HG03039 (cell line): ENCODE data around the gene ENTPD7.
A peak's percentile ranks its signal among the peaks of the same experiment; 100 is the strongest.
"Not testable (repeated sequence)": the region's sequence is repeated elsewhere in the genome, so short reads cannot be mapped to it uniquely, and the experiment has no call there.

Experiments
- ATAC-seq: cut with Tn5 transposase; IDR thresholded peaks from one replicate; pipeline ENCODE4 v1.9.1; 2021; ENCODE audit warnings: mild to moderate bottlenecking, moderate library complexity; ENCODE audit not compliant: unreplicated experiment

The ENTPD7 gene, protein sequence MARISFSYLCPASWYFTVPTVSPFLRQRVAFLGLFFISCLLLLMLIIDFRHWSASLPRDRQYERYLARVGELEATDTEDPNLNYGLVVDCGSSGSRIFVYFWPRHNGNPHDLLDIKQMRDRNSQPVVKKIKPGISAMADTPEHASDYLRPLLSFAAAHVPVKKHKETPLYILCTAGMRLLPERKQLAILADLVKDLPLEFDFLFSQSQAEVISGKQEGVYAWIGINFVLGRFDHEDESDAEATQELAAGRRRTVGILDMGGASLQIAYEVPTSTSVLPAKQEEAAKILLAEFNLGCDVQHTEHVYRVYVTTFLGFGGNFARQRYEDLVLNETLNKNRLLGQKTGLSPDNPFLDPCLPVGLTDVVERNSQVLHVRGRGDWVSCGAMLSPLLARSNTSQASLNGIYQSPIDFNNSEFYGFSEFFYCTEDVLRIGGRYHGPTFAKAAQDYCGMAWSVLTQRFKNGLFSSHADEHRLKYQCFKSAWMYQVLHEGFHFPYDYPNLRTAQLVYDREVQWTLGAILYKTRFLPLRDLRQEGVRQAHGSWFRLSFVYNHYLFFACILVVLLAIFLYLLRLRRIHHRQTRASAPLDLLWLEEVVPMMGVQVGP

DNA sequence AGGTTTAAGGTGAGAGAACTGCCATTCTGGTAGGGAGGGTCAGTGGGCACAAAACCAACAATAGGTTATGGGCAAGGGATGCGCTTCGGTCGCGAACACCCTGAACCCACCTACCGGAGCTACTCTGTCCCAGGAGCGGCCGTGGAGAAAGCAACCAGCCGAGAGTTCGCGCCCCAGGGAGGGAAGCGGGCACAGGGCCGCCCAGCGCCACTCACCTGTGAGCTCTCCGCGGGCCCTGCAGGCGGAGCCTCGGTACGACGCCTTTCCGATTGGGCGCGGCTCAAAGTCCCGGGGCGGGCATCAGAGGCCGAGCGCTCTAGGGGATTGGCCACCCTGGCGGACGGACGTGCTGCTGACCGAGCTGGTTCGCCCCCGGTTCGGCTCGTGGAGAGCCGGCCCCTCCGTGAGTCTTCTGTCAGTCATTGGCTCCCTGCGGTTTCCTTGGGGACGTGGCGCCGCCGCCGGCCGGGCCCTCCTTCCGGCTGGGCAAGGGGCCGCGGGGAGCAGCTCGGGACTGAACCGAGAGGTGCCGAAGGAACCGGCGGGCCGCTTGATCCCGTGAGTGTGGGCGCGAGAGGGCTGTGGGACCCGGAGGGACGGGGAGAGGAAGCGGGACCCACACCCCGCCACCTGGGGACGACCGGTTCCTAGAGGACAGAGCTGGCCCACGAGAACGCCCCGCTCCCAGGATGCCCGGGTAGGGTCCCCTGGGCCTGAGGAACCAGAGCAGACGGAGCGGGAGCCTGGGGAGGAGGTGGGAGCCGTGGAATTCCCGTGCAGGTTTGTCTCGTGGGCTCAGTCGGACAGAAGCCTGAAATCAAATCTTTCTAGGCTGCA lies at the start of gene ENTPD7:
Gene ENTPD7, plus strand, starts transcription at position 479 of the 837 bp plus-strand sequence. CDS start 448 bp downstream, outside the sequence.
- peak; percentile 98 for ATAC-seq

DNA sequence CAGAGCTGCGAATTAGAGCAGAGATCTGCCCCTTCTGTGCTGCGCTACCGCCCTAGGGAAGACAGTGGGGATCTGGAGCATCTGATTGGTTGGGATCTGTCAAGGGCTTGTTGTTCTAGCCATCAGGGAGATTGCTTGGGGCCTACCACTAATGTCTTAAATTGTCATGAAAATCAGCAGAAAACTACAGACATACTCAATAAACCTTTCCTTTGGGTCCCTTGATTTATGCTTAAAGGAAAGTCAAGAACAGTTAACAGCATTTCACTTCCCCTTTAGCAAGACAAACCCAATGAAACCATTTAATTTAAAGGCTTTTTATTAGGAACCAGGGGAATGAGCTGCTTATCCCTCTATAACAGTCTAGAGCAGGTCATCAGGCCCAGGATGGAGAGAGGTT lies 49.1 kb upstream of the ENTPD7 start:
- ATAC-seq, result no peak

DNA sequence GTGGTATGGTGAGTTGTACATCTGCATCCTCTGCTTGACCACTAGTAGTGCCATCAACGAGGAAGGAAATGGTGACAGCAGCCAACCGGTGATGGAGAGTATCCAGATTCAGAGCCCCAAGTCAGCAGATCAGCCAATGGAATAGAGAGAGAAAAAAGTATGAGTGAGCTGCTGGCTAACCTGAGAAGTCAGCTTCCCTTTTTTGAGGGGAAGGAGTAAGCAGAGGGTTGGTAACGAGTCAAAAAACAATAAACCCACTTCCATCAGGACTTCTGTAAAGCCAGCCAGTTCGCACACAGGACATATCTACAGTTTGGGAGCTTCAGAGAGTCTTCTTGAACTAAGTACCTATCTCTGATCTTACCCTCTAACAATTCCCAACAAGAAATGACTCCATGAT lies 48.0 kb upstream of the ENTPD7 start:
- ATAC-seq, result no peak

DNA sequence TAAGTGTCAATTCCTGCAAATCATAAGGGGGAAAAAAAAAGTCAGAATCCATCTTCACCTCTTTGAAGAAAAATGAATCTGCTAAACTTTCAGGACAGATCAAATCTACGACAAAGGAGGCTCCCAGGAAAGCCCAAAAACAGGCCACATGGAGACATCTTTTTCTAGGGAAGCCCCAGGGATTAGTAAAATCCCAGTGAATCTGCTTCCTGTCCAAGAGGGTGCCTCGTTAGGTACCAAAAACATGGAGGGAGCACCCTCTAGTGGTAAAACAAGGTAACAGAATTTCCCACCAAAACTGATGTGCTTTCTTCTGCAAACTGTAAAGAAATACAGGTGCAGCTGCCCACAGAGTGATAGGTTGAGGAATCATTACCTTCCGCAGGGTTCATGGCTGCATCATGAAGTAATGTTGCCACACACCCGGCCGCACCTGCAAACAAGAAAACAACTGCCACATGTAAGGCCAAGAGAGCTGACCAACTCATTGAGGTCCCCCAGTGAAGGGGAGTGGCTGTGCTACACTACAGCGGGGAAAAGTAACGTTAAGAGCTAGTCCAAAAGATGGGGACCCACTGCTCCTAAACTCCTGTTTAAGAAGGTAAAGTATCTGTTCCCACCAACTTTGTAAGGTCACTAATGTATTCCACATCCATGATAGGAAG lies 47.0 kb upstream of the ENTPD7 start:
- no peak for ATAC-seq

DNA sequence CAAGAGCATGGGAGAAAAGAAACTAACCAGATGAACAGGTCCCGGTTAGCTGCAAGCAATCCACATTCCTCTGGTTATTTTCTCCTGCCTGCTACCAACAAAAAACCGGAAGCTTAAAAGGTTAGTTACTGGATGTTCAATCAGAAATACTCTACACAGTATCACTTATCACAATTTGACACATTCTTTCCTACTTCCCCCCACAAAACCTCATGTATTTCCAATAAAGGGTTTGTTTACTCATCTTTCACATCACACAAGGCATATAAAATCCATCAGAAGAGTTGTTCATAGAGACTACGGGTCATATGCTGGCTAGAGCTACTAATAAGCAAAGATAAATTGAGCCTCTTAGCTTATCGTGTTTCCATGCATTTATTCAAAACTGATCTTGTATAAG lies 43.9 kb upstream of the ENTPD7 start:
- no peak for ATAC-seq

DNA sequence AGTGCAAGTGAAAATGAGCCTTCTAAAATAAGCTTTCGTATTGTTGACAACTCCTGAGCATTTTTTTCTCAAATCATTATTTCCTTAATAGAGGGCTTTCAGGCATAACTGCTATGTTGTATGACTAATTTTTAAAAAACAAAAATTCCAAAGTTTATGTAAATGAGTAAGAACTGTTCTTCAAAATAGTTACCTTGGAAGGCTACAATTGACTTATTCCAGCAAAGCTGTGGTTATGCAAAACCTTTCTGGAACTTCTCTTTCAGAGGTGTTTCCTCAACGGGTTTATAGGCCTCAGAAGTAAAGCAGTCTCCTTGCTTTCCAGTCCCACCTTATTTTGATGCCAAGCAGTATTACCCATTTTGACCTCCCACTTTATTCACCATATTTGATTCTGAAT lies 41.6 kb upstream of the ENTPD7 start:
- no peak for ATAC-seq

DNA sequence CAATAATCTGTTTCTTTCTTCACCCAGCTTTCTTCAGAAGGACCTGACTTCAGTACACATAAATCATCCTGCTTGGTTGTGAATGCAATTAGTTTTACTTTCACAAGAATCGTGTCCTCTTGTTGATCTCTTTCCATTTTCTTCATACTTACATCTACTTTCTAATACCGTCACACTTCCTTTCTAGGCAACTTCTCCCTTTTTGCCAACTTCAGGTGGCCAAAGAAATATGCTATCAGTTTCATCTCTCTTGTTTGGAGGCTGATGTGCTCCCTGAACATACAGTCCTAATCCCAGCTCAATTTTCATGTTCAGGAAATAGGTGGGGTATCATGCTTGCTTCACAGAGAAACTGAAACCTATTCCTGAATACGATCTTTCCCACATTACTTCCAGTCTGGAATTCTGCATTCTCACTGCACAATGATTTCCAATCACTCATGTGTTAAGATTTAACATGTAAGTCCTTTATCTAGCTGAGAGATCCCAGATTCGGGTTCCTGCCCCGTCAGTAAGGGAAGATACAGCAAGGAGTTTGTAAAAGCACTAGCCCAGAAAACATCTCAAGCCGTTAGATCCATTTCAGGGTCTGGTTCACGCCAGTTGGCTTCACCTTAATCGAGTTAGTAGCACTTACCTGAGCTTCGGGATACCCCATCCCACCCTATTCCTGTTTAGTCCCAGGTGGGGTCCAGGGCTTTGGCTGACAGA lies 40.1 kb upstream of the ENTPD7 start:
- ATAC-seq, result no peak

DNA sequence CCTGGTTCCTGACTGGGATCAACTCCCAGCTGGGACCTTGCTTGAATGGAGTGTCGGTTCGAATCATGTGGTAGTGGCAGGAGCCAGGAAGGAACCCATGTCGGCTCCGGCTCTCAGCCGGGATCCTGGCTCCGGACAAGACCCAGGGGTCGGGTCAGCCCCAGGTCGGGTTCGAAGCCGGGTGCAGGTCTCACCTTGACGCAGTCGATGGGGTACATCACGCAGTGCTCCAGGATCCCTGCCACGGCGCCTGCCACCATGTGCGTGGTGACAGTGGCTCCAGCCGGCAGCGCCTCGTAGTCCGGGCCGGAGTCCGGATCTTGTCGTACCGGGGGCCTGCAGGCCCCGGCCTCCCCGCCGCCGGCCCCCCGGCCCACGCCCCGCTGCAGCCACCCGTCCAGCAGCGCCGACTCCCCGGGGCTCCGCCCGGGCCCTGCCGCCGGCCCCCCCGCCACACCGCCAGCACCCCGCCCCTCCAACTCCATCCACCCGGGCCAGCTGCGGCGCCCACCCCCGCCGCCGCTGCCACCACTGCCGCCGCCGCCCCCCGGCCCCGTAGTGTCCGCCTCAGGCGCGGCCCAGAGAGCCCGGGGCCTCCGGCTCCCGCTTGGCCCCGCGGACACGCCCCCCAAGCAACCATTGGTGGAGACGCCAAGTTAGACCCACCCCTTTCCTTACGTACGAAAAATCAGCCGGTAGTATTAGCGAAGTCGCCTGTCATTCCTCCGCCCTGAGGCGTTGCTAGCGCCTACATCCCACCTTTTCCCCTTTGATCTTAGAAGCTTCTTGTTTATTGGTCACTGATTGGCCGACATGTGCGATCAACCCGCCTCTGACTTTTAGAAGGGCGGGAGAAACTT lies 39.2 kb upstream of the ENTPD7 start, which contains the start of gene SLC25A28:
Gene SLC25A28, minus strand, starts transcription at position 589 of the 860 bp plus-strand sequence. Its CDS starts 104 bp downstream, at position 485.
- ATAC-seq, result peak; percentile 76

DNA sequence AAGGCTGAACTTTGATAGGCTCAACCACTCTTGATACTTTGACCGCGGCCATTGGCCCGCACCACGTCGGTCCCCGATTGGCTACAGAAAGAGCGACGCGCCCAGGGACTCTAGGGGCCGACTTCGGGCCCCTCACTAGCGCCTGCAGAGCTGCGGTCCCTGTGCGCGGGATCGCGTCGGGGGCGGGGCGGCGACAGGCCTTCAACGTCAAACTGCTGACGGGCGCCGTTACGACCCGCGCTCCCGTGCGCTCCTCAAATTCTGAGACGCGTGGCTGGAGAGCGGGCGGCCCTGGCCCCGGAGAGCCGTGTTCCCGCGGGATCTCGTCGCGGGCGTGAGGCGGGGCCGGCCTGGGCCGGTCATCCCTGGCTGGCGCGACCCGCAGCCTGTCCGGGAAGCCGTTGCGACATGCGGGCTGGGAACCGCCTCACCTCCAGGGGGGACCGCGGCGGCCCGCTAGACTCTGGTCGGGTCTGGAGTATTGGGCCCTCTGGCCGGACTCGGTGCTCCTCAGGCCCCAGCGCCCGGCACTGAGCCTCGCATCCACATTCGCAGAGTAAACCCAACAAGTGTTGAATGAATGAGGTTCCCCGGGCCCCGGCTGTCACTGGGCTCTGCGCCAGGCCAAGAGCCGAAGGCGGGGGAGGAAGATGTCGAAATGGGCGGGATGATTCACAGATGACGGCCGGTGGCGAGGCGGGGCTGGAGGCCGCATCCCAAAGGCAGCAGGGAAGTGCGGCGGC lies 38.4 kb upstream of the ENTPD7 start:
- ATAC-seq, result peak; percentile 86

DNA sequence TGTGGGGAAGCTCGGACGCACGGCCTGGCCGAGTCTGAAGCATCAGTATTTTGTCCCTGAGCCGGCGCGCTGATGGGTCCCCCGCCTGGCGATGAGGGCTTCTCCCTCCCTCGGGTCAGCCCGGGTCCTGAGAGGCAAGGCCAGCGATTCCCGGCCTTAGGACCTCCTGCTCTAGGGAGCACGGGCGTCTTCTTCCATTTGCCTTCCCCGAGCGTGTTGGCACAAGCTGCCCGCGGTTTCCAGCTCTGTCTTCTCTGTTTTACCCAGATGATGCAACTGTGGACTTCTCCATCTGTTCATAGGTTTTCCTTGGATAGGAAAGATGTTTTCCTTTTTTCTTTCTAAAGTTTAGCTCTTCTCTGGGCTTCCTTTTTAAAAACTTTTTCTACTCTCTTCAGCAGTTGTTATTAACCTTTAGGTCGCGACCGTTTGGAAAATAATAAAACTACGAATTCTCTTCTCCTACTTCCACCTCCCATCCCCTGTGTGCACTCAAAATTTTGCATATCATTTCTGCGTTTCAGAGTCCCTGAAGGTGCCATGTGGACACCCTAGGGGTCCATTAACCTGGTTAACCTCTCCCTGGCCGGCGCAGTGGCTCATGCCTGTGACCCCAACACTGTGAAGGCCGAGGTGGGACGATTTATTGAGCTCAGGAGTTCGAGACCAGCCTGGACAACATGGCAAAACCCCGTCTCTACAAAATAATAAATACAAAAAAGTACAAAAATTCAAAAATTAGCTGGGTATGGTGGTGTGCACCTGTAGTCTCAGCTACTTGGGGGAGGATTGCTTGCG lies 37.7 kb upstream of the ENTPD7 start:
- no peak for ATAC-seq

DNA sequence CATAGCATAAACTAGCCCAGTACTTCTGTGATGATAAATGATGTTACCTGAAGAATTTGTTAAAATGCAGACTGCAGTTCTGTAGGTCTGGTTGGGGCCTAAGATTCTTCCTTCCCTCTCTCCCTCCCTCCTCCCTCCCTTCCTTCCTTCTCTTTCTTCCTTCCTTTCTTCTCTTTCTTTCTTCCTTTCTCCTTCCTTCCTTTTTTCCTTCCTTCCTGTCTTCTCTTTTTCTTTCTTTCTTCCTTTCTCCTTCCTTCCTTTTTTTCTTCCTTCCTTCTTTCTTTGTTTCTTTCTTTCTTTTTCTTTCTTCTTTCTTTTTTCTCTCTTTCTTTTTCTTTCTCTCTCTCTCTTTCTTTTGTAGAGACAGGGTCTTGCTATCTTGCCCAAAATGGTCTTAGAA lies 35.4 kb upstream of the ENTPD7 start:
- ATAC-seq, result no peak

DNA sequence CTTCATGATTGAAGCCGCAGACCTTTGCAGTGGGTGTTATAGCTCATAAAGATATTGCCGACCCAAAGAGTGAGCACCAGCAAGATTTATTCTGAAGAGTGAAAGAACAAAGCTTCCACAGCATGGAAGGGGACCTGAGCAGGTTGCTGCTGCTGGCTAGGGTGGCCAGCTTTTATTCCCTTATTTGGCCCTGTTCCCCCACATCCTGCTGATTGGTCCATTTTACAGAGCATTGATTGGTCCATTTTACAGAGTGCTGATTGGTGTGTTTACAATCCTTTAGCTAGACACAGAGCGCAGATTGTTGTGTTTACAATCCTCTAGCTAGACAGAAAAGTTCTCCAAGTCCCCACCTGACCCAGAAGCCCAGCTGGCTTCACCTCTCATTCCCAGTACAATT lies 34.2 kb upstream of the ENTPD7 start:
- not testable (repeated sequence) for ATAC-seq

DNA sequence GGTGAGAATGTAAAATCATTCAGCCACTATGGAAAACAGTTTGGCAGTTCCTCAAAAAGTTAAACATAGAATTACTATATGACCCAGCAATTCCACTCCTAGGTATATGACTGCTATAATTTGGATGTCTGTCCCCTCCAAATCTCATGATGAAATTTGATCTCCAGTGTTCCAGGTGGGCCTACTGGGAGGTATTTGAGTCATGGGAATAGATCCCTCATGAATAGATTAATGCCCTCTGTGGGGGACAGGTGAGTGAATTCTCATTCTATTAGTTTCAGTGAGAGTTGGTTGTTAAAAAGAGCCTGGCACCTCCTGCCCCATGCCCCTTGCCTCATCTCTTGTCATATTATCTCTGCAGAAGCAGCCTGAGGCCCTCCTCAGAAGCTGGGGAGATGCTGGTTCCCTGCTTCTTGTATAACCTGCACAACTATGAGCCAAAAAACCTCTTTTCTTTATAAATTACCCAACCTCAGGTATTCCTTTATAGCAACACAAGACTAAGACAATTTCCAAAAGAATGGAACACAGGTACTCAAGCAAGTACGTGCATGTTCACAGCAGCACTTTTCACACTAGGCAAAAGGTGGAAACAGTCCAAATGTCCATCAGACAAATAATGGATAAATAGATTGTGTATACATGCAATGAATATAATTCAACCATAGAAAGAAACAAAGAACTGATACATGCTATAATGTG lies 30.2 kb upstream of the ENTPD7 start:
- ATAC-seq, result no peak

DNA sequence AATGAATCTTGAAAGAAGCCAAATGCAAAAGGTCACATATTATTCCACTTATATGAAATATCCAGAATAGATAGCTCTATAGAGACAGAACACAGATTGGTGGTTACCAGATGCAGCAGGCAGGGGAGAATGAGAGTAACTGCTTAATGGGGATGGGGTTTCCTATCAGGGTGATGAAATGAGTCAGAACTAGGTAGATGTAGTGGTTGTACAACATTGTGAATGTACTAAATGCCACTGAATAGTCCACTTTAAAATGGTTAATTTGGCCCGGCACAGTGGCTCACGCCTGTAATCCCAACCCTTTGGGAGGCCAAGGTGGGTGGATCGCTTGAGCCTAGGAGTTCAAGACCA lies 29.7 kb upstream of the ENTPD7 start:
- no peak for ATAC-seq

DNA sequence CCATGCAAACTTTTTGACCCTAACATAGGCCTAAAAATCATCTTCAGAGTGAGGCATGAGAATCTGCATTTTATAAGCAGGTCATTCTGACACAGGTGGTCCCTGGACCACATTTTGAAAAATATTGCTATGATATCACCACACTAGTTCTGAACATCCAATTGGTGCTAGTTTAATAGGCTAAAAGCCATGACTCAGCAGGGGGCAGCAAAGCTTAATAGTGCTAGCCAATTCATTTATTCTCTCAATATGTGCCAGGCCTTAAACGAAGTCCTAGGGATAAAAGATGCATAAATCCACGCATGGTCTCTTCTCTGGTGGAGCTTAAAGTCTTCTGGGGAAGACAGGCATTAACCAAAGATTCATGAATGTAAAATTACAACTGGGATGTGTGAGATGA lies 28.9 kb upstream of the ENTPD7 start:
- ATAC-seq, result no peak

DNA sequence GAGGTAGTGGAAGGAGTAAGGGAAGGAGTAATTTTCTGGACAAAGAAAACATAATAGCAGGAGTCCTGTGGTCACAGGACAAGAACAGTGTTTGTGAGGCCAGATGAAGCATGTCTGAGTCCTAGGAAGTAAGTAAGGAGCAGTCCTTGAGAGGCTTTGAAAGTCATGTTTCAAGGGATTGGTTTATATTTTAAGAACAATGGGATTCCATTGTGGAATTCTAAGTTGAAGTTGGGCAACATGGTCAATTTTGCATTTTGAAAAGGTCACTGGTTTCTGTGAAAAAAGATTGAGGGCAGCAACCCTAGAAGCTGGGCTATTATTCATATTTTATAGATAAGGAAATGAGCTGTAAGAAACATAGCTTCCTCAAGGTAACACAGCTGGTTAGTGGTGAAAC lies 28.3 kb upstream of the ENTPD7 start:
- ATAC-seq, result no peak

DNA sequence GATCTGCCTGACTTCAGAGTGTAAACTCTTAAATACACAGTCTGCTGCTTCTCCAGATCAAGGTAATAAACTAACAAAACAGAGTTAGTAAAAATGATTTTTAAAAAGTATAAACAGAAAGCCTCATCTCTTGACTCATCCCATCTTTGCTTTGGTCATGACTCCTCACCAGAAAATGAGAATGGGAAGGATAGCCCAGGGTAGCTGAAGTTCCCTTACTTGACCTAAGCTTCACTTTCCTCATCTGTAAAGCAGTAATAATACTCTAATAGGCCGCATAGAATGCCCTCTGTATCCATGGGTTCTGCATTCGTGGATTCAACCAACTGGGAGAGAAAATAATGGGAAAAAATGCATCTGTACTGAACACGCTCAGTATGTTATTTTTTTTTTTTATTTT lies 27.8 kb upstream of the ENTPD7 start:
- ATAC-seq, result no peak
